SU-DHL-6 (cell line): ENCODE results near the gene POLR2H.

ENCODE experiments used
- H2AFZ ChIP-seq: fragments of 200-600 bp; sonication (generic); 2 replicates; pipeline ENCODE4 v1.6.1; 2014; ENCODE audit warnings: low read depth, mild to moderate bottlenecking, moderate library complexity, mixed read lengths, antibody characterized with exemption, low read length; ENCODE audit not compliant: severe bottlenecking
- H3F3A ChIP-seq: fragments of 200-600 bp; shearing (Covaris generic); 2 replicates; pipeline ENCODE4 v1.6.0; 2016; ENCODE audit warnings: antibody characterized with exemption, mild to moderate bottlenecking; ENCODE audit not compliant: insufficient read depth
- H3K27ac ChIP-seq: fragments of 200-600 bp; sonication (generic); 2 replicates; pipeline ENCODE4 v1.5.1; 2016; ENCODE audit warnings: low read depth, mild to moderate bottlenecking, low read length, moderate library complexity, mixed read lengths
- H3K27me3 ChIP-seq: fragments of 200-600 bp; sonication (generic), shearing (Covaris generic); 2 replicates; pipeline ENCODE4 v1.6.0; 2014; ENCODE audit warnings: mild to moderate bottlenecking, low read length
- H3K36me3 ChIP-seq: fragments of 200-600 bp; sonication (generic); 2 replicates; pipeline ENCODE4 v1.6.1; 2014; ENCODE audit warnings: mild to moderate bottlenecking, low read length, mixed read lengths
- H3K4me2 ChIP-seq: fragments of 300-600, 200-600 bp; shearing (Covaris generic), sonication (generic); 2 replicates; pipeline ENCODE4 v1.6.0; 2014; ENCODE audit warnings: low read length, low read depth, mild to moderate bottlenecking; ENCODE audit not compliant: poor library complexity, severe bottlenecking
- H3K4me3 ChIP-seq: fragments of 200-600 bp; sonication (generic); 2 replicates; pipeline ENCODE4 v1.5.1; 2014; ENCODE audit warnings: antibody characterized with exemption, low read length, mild to moderate bottlenecking, mixed read lengths; ENCODE audit not compliant: insufficient read depth, poor library complexity, severe bottlenecking
- H3K79me2 ChIP-seq: fragments of 200-600 bp; sonication (generic); 2 replicates; pipeline ENCODE4 v1.6.1; 2014; ENCODE audit warnings: mild to moderate bottlenecking, low read length, moderate library complexity; ENCODE audit not compliant: insufficient read depth
- H3K9ac ChIP-seq: fragments of 200-600 bp; sonication (generic); 2 replicates; pipeline ENCODE4 v1.7.0; 2014; ENCODE audit warnings: mild to moderate bottlenecking, low read length
- H3K9me2 ChIP-seq: fragments of 200-600 bp; sonication (generic); replicated peaks from 2 replicates; pipeline ENCODE4 v1.6.1; 2014; ENCODE audit warnings: low read length; ENCODE audit not compliant: insufficient read depth
- H3K9me3 ChIP-seq: fragments of 200-600 bp; sonication (generic); 2 replicates; pipeline ENCODE4 v1.6.1; 2014; ENCODE audit warnings: low read length, mixed read lengths; ENCODE audit not compliant: insufficient read depth
- H4K20me1 ChIP-seq: fragments of 200-600 bp; sonication (generic); 2 replicates; pipeline ENCODE4 v1.6.1; 2014; ENCODE audit warnings: low read depth, mild to moderate bottlenecking, antibody characterized with exemption, low read length, moderate library complexity, mixed read lengths
- EZH2phosphoT487 ChIP-seq: fragments of 200-600 bp; sonication (generic), shearing (Covaris generic); conservative IDR thresholded peaks from 2 replicates; pipeline ENCODE4 v1.6.1; 2018; ENCODE audit warnings: mild to moderate bottlenecking, antibody characterized with exemption, low read length, moderate library complexity, mixed read lengths
- TF ChIP-seq, protein P1 (sequence below): fragments of 200-600 bp; sonication (generic); IDR thresholded peaks from one replicate; pipeline ENCODE4 v1.5.1; 2017; ENCODE audit warnings: antibody characterized with exemption, mild to moderate bottlenecking, low read length, moderate library complexity; ENCODE audit not compliant: insufficient read depth, poor library complexity, severe bottlenecking

Gene POLR2H

DNA sequence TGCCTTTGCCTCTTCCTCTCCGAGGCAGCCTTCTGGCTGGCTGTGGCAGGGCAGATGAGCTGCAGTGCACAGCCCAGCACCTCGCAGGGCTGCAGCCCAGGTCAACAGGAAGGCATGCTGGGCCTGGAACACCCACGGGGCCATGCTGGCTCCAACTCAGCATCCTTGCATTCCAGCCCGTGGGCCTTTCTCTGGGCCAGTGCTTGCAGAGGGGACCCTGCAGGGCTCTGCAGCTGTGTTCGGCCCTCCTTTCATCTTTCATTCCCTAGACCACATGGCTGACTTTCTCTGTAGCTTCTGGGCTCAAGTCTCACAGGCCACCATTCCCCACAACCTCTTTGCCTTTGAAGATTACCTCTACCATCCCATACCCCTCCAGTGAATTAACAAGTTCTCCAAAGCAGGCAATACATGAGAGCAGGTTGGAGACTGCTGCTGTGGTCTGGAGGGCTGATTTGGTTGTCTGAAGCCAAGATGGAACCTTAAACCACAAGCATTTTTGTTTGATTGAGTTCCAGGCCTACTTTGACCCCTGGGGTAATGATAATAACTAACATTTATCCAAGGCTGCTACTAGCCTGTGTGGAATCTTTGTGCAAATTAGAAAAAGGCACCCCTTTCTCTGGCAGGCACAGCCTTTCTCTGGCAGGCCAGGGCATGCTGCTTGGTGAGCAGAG lies 18.2 kb upstream of the POLR2H start:
- no peaks in the 10 kb centered on the region for H3K36me3 ChIP-seq
- no peaks in the 10 kb centered on the region for H3K27me3 ChIP-seq
- no peaks in the 10 kb centered on the region for H4K20me1 ChIP-seq
- no peaks in the 10 kb centered on the region for H3K79me2 ChIP-seq
- no peaks in the 10 kb centered on the region for H3F3A ChIP-seq
- H3K4me3 ChIP-seq, result no peak overlapping the region
- TF ChIP-seq, protein P1, sequence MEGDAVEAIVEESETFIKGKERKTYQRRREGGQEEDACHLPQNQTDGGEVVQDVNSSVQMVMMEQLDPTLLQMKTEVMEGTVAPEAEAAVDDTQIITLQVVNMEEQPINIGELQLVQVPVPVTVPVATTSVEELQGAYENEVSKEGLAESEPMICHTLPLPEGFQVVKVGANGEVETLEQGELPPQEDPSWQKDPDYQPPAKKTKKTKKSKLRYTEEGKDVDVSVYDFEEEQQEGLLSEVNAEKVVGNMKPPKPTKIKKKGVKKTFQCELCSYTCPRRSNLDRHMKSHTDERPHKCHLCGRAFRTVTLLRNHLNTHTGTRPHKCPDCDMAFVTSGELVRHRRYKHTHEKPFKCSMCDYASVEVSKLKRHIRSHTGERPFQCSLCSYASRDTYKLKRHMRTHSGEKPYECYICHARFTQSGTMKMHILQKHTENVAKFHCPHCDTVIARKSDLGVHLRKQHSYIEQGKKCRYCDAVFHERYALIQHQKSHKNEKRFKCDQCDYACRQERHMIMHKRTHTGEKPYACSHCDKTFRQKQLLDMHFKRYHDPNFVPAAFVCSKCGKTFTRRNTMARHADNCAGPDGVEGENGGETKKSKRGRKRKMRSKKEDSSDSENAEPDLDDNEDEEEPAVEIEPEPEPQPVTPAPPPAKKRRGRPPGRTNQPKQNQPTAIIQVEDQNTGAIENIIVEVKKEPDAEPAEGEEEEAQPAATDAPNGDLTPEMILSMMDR, result no peak
- no peak for TF ChIP-seq EZH2phosphoT487
- no peak overlapping the region for H3K9ac ChIP-seq
- no peaks in the 10 kb centered on the region for H3K9me3 ChIP-seq
- no peak overlapping the region for H3K4me2 ChIP-seq
- no peak overlapping the region for H3K27ac ChIP-seq
- H2AFZ ChIP-seq, result no peak overlapping the region
- H3K9me2 ChIP-seq, result no peaks in the 10 kb centered on the region

DNA sequence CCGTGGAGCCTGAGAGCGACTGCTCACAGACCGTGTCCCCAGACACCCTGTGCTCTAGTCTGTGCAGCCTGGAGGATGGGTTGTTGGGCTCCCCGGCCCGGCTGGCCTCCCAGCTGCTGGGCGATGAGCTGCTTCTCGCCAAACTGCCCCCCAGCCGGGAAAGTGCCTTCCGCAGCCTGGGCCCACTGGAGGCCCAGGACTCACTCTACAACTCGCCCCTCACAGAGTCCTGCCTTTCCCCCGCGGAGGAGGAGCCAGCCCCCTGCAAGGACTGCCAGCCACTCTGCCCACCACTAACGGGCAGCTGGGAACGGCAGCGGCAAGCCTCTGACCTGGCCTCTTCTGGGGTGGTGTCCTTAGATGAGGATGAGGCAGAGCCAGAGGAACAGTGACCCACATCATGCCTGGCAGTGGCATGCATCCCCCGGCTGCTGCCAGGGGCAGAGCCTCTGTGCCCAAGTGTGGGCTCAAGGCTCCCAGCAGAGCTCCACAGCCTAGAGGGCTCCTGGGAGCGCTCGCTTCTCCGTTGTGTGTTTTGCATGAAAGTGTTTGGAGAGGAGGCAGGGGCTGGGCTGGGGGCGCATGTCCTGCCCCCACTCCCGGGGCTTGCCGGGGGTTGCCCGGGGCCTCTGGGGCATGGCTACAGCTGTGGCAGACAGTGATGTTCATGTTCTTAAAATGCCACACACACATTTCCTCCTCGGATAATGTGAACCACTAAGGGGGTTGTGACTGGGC lies 16.8 kb upstream of the POLR2H start:
- no peaks in the 10 kb centered on the region for H3K79me2 ChIP-seq
- no peaks in the 10 kb centered on the region for H3K36me3 ChIP-seq
- H3K9me2 ChIP-seq, result no peaks in the 10 kb centered on the region
- H3K9me3 ChIP-seq, result no peaks in the 10 kb centered on the region
- H3F3A ChIP-seq, result no peaks in the 10 kb centered on the region
- H3K27me3 ChIP-seq, result no peaks in the 10 kb centered on the region
- no peak overlapping the region for H3K4me3 ChIP-seq
- no peak overlapping the region for H3K9ac ChIP-seq
- TF ChIP-seq EZH2phosphoT487, result no peak
- TF ChIP-seq, protein P1, result no peak
- no peaks in the 10 kb centered on the region for H4K20me1 ChIP-seq
- no peak overlapping the region for H3K4me2 ChIP-seq
- no peak overlapping the region for H3K27ac ChIP-seq
- H2AFZ ChIP-seq, result no peak overlapping the region

DNA sequence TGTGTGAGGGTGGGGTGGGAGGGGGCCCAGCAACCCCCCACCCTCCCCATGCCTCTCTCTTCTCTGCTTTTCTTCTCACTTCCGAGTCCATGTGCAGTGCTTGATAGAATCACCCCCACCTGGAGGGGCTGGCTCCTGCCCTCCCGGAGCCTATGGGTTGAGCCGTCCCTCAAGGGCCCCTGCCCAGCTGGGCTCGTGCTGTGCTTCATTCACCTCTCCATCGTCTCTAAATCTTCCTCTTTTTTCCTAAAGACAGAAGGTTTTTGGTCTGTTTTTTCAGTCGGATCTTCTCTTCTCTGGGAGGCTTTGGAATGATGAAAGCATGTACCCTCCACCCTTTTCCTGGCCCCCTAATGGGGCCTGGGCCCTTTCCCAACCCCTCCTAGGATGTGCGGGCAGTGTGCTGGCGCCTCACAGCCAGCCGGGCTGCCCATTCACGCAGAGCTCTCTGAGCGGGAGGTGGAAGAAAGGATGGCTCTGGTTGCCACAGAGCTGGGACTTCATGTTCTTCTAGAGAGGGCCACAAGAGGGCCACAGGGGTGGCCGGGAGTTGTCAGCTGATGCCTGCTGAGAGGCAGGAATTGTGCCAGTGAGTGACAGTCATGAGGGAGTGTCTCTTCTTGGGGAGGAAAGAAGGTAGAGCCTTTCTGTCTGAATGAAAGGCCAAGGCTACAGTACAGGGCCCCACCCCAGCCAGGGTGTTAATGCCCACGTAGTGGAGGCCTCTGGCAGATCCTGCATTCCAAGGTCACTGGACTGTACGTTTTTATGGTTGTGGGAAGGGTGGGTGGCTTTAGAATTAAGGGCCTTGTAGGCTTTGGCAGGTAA lies 16.0 kb upstream of the POLR2H start:
- TF ChIP-seq, protein P1, result peak; percentile 24
- no peak for TF ChIP-seq EZH2phosphoT487
- H3K79me2 ChIP-seq, result no peaks in the 10 kb centered on the region
- no peak overlapping the region for H3K9ac ChIP-seq
- no peaks in the 10 kb centered on the region for H3F3A ChIP-seq
- no peaks in the 10 kb centered on the region for H4K20me1 ChIP-seq
- H3K27ac ChIP-seq, result no peak overlapping the region
- H3K27me3 ChIP-seq, result no peaks in the 10 kb centered on the region
- H3K4me2 ChIP-seq, result no peak overlapping the region
- H3K9me3 ChIP-seq, result no peaks in the 10 kb centered on the region
- no peak overlapping the region for H3K4me3 ChIP-seq
- no peaks in the 10 kb centered on the region for H3K36me3 ChIP-seq
- no peaks in the 10 kb centered on the region for H3K9me2 ChIP-seq
- no peak overlapping the region for H2AFZ ChIP-seq
